ENCODE results near the gene GDF9. TPM values are rescaled to one million over a fixed set of nuclear protein-coding genes. Genes with fewer than 3 reads are reported as not detected.

The GDF9 gene
- total and polyA plus RNA-seq, 10 of the 15 experiments (the other 5 are each of a cell fraction or from before 2014, with no cell fraction given): 0.11 to 1.5 (median 0.34) TPM

DNA sequence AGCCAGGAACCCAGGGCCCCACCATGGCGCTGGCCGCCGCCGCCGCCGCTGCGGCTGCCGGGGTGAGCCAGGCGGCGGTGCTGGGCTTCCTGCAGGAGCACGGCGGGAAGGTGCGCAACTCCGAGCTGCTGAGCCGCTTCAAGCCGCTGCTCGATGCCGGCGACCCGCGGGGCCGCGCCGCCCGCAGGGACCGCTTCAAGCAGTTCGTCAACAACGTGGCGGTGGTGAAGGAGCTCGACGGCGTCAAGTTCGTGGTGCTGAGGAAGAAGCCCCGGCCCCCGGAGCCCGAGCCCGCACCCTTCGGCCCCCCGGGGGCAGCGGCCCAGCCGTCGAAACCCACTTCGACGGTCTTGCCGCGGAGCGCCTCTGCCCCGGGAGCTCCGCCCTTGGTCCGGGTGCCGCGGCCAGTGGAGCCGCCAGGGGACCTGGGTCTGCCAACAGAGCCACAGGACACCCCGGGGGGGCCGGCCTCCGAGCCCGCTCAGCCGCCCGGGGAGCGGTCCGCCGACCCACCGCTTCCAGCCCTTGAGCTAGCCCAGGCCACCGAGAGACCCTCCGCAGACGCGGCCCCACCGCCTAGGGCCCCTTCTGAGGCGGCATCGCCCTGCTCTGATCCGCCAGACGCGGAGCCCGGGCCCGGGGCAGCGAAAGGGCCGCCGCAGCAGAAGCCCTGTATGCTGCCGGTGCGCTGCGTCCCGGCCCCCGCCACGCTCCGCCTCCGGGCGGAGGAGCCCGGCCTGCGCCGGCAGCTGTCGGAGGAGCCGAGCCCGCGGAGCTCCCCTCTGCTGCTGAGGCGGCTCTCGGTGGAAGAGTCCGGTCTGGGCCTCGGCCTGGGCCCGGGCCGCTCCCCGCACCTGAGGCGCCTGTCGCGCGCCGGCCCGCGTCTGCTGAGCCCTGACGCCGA, 52.4 kb downstream of the GDF9 start:
- Histone ChIP-seq H3K36me3 (ENCODE audit: control insufficient read depth in 2 of 2, insufficient read depth in 2 of 2, low read length in 1 of 2) (no peaks in the 10 kb centered on the region), H3K4me1 (ENCODE audit: control insufficient read depth, insufficient read depth, low read length) (no peaks in the 10 kb centered on the region; the same call in 1 of the 2 replicates), H2AFZ (ENCODE audit: control insufficient read depth, low read depth, low read length) (peak overlapping the region; percentile 47), H3K79me2 (ENCODE audit: control insufficient read depth, insufficient read depth, low read length) (no peaks in the 10 kb centered on the region), H3K27me3 (replicated peaks in 1 of 2; ENCODE audit: control insufficient read depth in 2 of 2, insufficient read depth in 2 of 2, low read length in 1 of 2) (peaks cover 0 to 11% of the 10 kb centered on the region in 2 experiments; a peak in 2 of 4 replicates), H3K4me3 (no peak overlapping the region; the same call in 1 of the 2 replicates), H3K9ac (ENCODE audit: control insufficient read depth, insufficient read depth, low read length) (no peak overlapping the region), H3K9me3 (replicated peaks; ENCODE audit: control insufficient read depth, insufficient read depth, low read length) (no peaks in the 10 kb centered on the region; the same call in 2 of the 3 replicates), H3K4me2 (ENCODE audit: control insufficient read depth, insufficient read depth) (peak overlapping the region; percentile 74), H4K20me1 (ENCODE audit: control insufficient read depth, insufficient read depth) (no peaks in the 10 kb centered on the region), H3K27ac (ENCODE audit: control insufficient read depth, insufficient read depth) (no peak overlapping the region)
- ChIA-PET CTCF (interaction anchor here (1.0 to 1.1 kb wide), 2 partner anchors 64 to 287 kb away, joined by 3 to 4 read pairs; no protein-coding TSS in a partner anchor), POLR2A (interaction anchor here (0.8 to 1.3 kb wide), 3 partner anchors 12 to 66 kb away, joined by 3 to 4 read pairs (median 3); partner anchors contain the start of gene CCNI2), SMC1A (ENCODE audit: uncharacterized antibody, unreplicated experiment) (interaction anchor here (1.1 to 1.2 kb wide), 2 partner anchors 12 to 32 kb away, joined by 3 read pairs; no protein-coding TSS in a partner anchor), RAD21 (ENCODE audit: unreplicated experiment) (interaction anchor here (0.9 to 1.9 kb wide), 9 partner anchors 13 to 287 kb away, joined by 3 to 7 read pairs (median 3); partner anchors contain the start of gene KIF3A)
- in situ Hi-C loops (cut with MboI) (no loop called here), intact Hi-C loops (cut with micrococcal nuclease; ENCODE audit: unreplicated experiment) (no loop called here)
- TF ChIP-seq IKZF1 (conservative IDR thresholded peaks at IDR 0.05): peak; percentile 92
- TF ChIP-seq SUZ12 (IDR thresholded peaks at IDR 0.05; ENCODE audit: unreplicated experiment): peak; percentile 32
- 0 out of 2 replicates have a peak, but pooled peaks have one; percentile 22 for TF ChIP-seq NR2F1 (conservative IDR thresholded peaks at IDR 0.05)
- TF ChIP-seq, protein P1, sequence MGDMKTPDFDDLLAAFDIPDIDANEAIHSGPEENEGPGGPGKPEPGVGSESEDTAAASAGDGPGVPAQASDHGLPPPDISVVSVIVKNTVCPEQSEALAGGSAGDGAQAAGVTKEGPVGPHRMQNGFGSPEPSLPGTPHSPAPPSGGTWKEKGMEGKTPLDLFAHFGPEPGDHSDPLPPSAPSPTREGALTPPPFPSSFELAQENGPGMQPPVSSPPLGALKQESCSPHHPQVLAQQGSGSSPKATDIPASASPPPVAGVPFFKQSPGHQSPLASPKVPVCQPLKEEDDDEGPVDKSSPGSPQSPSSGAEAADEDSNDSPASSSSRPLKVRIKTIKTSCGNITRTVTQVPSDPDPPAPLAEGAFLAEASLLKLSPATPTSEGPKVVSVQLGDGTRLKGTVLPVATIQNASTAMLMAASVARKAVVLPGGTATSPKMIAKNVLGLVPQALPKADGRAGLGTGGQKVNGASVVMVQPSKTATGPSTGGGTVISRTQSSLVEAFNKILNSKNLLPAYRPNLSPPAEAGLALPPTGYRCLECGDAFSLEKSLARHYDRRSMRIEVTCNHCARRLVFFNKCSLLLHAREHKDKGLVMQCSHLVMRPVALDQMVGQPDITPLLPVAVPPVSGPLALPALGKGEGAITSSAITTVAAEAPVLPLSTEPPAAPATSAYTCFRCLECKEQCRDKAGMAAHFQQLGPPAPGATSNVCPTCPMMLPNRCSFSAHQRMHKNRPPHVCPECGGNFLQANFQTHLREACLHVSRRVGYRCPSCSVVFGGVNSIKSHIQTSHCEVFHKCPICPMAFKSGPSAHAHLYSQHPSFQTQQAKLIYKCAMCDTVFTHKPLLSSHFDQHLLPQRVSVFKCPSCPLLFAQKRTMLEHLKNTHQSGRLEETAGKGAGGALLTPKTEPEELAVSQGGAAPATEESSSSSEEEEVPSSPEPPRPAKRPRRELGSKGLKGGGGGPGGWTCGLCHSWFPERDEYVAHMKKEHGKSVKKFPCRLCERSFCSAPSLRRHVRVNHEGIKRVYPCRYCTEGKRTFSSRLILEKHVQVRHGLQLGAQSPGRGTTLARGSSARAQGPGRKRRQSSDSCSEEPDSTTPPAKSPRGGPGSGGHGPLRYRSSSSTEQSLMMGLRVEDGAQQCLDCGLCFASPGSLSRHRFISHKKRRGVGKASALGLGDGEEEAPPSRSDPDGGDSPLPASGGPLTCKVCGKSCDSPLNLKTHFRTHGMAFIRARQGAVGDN (IDR thresholded peaks at IDR 0.05): peak; percentile 33
- TF ChIP-seq SREBF1 (IDR thresholded peaks at IDR 0.05; ENCODE audit: low read length): no peak
- 0 out of 2 replicates have a peak, but pooled peaks have one; percentile 11 for TF ChIP-seq BACH1 (IDR thresholded peaks at IDR 0.05; ENCODE audit: borderline replicate concordance)
- TF ChIP-seq, protein P2, sequence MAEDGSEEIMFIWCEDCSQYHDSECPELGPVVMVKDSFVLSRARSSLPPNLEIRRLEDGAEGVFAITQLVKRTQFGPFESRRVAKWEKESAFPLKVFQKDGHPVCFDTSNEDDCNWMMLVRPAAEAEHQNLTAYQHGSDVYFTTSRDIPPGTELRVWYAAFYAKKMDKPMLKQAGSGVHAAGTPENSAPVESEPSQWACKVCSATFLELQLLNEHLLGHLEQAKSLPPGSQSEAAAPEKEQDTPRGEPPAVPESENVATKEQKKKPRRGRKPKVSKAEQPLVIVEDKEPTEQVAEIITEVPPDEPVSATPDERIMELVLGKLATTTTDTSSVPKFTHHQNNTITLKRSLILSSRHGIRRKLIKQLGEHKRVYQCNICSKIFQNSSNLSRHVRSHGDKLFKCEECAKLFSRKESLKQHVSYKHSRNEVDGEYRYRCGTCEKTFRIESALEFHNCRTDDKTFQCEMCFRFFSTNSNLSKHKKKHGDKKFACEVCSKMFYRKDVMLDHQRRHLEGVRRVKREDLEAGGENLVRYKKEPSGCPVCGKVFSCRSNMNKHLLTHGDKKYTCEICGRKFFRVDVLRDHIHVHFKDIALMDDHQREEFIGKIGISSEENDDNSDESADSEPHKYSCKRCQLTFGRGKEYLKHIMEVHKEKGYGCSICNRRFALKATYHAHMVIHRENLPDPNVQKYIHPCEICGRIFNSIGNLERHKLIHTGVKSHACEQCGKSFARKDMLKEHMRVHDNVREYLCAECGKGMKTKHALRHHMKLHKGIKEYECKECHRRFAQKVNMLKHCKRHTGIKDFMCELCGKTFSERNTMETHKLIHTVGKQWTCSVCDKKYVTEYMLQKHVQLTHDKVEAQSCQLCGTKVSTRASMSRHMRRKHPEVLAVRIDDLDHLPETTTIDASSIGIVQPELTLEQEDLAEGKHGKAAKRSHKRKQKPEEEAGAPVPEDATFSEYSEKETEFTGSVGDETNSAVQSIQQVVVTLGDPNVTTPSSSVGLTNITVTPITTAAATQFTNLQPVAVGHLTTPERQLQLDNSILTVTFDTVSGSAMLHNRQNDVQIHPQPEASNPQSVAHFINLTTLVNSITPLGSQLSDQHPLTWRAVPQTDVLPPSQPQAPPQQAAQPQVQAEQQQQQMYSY (CRISPR knock-in tag; IDR thresholded peaks at IDR 0.05): no peak
- TF ChIP-seq BHLHE40 (IDR thresholded peaks at IDR 0.05; ENCODE audit: borderline replicate concordance in 1 of 2, low read depth in 2 of 2, low read length in 1 of 2): 0 out of 4 replicates have a peak, but pooled peaks of 1 of the 2 experiments have one; percentile 8
- TF ChIP-seq TCF12 (IDR thresholded peaks at IDR 0.05; ENCODE audit: low read depth, low read length): no peak
- peak; percentile 67; the same call in 1 of the 2 replicates for TF ChIP-seq GATAD2B (conservative IDR thresholded peaks at IDR 0.05; ENCODE audit: low read depth)
- FAIRE-seq: no peak
- BruUV-seq (replicated peaks): no TSS peak
- 37% methylated on average over 63 of the region's 110 CpGs for WGBS (ENCODE audit: insufficient coverage, insufficient replicate concordance, low lambda C conversion rate, missing lambda C conversion rate)
- peak; percentile 67 for ATAC-seq
- no peak for DNase-seq (ENCODE audit: low read depth, low spot score)

Data from GM12878 (cell line).